ENCODE data around the gene SELENON. TPM values are rescaled to one million over a fixed set of nuclear protein-coding genes. Genes with fewer than 3 reads are reported as not detected.

SELENON gene
- 10 to 100 TPM; 81.3 to 87.4 (median 85.3) TPM for polyA plus RNA-seq (ENCODE audit: insufficient read length in 3 of 3)
- long read RNA-seq, donor 1, full-length matches to known transcripts = 5 of 5 reads
- long read RNA-seq, donor 1, partial matches to known transcripts = 0 of 5 reads
- long read RNA-seq, donor 1, other reads (novel, unspliced or antisense) = 0 of 5 reads
- long read RNA-seq, donor 2, full-length matches to known transcripts = 15 of 20 reads
- long read RNA-seq, donor 2, partial matches to known transcripts = 5 of 20 reads
- long read RNA-seq, donor 2, other reads (novel, unspliced or antisense) = 0 of 20 reads
- long read RNA-seq, donor 3, full-length matches to known transcripts = 8 of 8 reads
- long read RNA-seq, donor 3, partial matches to known transcripts = 0 of 8 reads
- long read RNA-seq, donor 3, other reads (novel, unspliced or antisense) = 0 of 8 reads
- long read RNA-seq, donor 4, full-length matches to known transcripts = 21 of 21 reads
- long read RNA-seq, donor 4, partial matches to known transcripts = 0 of 21 reads
- long read RNA-seq, donor 4, other reads (novel, unspliced or antisense) = 0 of 21 reads
- long read RNA-seq, donor 5, full-length matches to known transcripts = 2 of 2 reads
- long read RNA-seq, donor 5, partial matches to known transcripts = 0 of 2 reads
- long read RNA-seq, donor 5, other reads (novel, unspliced or antisense) = 0 of 2 reads
- long read RNA-seq, donor 6, full-length matches to known transcripts = 19 of 19 reads
- long read RNA-seq, donor 6, partial matches to known transcripts = 0 of 19 reads
- long read RNA-seq, donor 6, other reads (novel, unspliced or antisense) = 0 of 19 reads
- long read RNA-seq, donor 7, full-length matches to known transcripts = 9 of 19 reads
- long read RNA-seq, donor 7, partial matches to known transcripts = 10 of 19 reads
- long read RNA-seq, donor 7, other reads (novel, unspliced or antisense) = 0 of 19 reads
- long read RNA-seq, donor 8, full-length matches to known transcripts = 6 of 6 reads
- long read RNA-seq, donor 8, partial matches to known transcripts = 0 of 6 reads
- long read RNA-seq, donor 8, other reads (novel, unspliced or antisense) = 0 of 6 reads
- long read RNA-seq, donor 9, full-length matches to known transcripts = 13 of 13 reads
- long read RNA-seq, donor 9, partial matches to known transcripts = 0 of 13 reads
- long read RNA-seq, donor 9, other reads (novel, unspliced or antisense) = 0 of 13 reads
- long read RNA-seq, donor 10, full-length matches to known transcripts = 6 of 105 reads
- long read RNA-seq, donor 10, partial matches to known transcripts = 99 of 105 reads
- long read RNA-seq, donor 10, other reads (novel, unspliced or antisense) = 0 of 105 reads
- long read RNA-seq, donor 11, full-length matches to known transcripts = 16 of 16 reads
- long read RNA-seq, donor 11, partial matches to known transcripts = 0 of 16 reads
- long read RNA-seq, donor 11, other reads (novel, unspliced or antisense) = 0 of 16 reads
- long read RNA-seq, donor 12, full-length matches to known transcripts = 30 of 35 reads
- long read RNA-seq, donor 12, partial matches to known transcripts = 5 of 35 reads
- long read RNA-seq, donor 12, other reads (novel, unspliced or antisense) = 0 of 35 reads
- long read RNA-seq, donor 13, full-length matches to known transcripts = 6 of 6 reads
- long read RNA-seq, donor 13, partial matches to known transcripts = 0 of 6 reads
- long read RNA-seq, donor 13, other reads (novel, unspliced or antisense) = 0 of 6 reads
- long read RNA-seq, donor 14 = 0 reads
- long read RNA-seq, donor 15, full-length matches to known transcripts = 14 of 33 reads
- long read RNA-seq, donor 15, partial matches to known transcripts = 19 of 33 reads
- long read RNA-seq, donor 15, other reads (novel, unspliced or antisense) = 0 of 33 reads
- long read RNA-seq, donor 16, full-length matches to known transcripts = 17 of 17 reads
- long read RNA-seq, donor 16, partial matches to known transcripts = 0 of 17 reads
- long read RNA-seq, donor 16, other reads (novel, unspliced or antisense) = 0 of 17 reads

- peak; percentile 59 for DNase-seq
Measured at GRCh38 chr1:25799935-25800702, at the start of gene SELENON. TSS of gene SELENON (plus strand) at chr1:25800193. CDS start at chr1:25800231, 38 bp downstream.

DNA sequence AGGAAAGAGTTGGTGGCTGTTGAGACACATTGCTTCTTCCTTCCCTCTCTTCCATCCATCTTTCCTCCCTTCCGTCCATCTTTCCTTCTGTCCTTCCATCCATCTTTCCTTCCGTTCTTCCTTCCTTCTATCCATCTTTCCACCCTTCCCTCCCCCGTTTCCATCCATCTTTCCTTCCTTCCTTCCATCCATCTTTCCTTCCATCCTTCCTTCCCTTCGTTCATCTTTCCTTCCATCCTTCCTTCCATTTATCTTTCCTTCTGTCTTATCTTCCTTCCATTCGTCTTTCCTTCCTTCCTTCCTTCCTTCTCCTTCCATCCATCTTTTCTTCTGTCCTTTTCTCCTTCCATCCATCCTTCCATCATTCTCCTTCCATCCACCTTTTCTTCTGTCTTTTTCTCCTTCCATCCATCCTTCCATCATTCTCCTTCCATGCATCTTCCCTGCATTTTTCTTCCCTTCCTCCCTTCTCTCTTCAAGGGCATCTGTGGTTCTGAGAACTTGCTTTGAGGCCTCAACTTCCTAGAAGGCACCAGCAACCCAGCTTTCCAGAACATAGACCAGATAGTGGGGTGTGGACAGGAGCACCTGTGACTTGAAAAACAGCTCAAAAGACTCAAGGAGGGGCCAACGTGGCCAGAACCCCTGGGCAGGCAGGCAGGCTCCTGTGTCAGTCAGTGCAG, 48.9 kb upstream of the SELENON start:
- DNase-seq = no peak

DNA sequence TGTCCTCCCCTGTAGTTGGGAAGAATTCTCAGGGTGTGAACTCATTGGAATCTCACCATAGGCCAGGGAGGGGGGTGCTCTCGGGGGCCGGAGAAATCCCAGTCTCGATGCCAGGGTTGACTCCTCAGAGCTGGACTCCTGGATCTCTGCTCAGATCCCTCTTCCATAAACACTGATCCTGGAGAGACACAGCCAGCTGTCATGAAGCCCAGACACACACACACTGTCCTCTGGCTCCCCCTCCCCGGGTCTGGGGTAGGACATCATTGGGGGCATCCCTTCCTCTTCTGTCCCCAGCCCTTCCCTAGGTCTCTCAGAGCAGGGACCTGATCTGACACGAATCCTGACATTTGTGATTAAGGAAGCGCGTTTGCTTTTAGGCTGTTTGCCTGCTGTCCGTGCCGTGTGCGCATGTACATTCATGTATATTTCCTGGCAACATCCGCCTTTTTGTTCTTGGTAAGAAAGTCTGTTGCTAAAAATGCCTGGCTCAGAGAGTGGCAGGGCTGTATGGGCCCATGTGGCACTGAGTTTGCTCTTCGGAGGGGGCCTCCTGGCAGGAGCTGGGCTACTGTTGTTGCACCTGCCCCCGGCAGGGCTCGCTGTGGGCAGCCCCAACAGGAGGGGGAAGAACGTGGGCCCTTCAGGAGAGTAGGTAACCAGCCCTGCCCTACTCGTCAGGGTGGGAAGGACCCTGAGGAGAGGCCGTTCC, 45.4 kb upstream of the SELENON start:
- DNase-seq = no peak

GRCh38 chr1:25755475-25756125, 44.4 kb upstream of the SELENON start:
- DNase-seq = no peak

- no peak for DNase-seq
Measured at GRCh38 chr1:25756215-25756614, 43.8 kb upstream of the SELENON start.

GRCh38 chr1:25757151-25757845, 42.7 kb upstream of the SELENON start:
- no peak for DNase-seq

- DNase-seq = no peak
Measured at GRCh38 chr1:25757846-25758185, 42.2 kb upstream of the SELENON start.

DNA sequence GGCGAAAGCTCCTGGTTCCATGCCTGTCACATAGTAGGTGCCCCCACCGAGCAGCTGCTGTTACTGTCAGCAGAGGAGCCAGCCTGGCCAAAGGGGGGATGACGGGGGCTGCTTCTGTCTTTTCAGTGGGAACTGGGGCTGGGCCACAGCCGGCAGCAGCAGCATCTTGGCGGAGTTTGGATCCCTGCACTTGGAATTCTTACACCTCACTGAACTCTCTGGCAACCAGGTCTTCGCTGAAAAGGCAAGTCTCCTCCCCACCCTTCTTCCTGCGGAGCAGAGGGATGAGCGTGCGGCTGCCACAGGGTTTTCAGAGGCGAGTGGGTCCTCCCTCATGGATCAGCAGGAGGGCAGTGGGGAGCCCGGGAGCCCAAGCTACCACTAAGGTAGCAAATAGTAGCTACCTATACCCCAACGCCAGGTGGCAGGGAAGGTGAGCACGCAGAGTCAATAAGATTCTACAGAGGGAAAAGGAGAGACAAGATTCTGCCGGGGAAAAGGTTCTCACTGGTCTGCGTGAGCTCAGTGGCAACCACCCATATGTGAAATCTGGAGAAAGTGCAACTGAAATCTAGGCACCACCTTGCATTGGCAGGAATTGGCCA, 41.4 kb upstream of the SELENON start:
- DNase-seq = no peak

- DNase-seq = no peak
Measured at GRCh38 chr1:25760122-25760719, 39.8 kb upstream of the SELENON start.

DNA sequence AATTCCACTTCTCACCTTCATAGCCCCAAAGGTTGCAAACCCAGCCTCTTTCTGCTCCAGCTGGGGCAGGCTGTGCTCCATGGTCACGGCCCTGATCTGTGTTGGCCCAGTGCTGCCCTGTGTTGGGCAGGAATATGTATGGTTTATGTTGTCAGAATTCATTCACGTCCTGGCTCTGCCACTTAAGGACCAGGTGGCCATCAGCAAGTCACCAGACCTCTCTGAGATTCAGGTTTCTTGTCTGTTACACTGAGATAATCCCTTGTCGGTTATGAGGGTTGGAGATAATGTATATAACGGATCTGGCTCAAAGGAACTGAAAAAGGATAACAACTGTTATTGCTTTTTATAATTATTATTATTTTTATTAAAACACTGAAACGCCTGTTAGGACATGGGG, 39.1 kb upstream of the SELENON start:
- no peak for DNase-seq

DNA sequence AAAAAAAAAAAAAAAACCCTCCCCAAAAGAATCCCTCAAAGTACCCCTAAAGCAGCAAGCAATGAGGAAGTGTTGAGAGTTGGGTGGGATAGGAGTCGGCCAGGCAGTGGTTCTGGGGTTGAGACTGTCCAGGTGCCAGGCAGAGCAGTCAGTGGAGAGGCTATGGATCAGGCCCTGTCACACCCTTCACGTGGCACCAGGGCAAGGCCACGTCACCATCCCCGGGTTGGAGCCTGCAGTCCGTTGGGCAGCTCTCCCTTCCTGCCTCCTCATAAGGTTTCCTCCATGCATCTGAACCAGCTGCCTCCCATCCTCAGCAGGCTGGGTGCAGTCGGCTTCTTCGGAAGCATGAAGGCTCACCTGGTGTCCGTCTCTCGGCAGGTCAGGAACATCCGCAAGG, 36.5 kb upstream of the SELENON start:
- DNase-seq = no peak

DNA sequence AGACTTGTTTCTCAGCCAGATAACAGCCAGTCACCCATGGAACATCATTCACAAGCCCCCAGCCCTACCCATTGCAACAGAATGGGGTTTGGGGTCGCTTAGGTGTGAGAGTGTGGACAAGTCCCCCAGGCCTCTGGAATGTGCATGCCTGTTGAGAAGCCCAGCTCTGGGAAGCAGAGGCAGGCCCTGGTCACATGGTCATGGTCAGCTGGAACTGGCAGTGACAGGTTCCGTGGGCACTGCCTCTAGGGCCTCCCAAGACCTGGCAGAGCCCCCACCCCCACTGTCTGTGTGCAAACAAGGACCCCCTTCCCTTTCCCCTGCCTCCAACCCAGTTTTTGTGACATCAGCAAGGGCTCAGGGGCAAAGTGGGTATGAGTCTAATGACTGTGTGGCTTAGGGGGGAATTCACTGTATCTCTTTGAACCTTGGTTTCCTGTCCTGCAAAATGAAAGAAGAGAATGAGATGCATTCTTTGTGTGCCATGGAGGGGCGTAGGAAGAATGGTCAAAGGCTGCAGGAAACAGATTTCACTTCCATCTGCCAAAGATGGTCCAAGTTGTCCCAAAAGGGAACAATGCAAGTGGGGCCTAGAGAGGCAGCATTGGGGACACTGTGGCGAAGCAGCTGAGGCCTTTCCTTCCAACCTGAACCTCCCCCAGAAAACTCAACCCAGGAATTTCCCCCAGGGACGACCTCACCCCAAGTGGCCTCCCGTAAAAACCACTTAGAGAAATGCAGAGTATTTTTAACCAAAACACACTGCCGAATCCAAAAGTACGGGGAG, 34.7 kb upstream of the SELENON start:
- DNase-seq = no peak

- no peak for DNase-seq
Measured at GRCh38 chr1:25765923-25766589, 33.9 kb upstream of the SELENON start.

DNA sequence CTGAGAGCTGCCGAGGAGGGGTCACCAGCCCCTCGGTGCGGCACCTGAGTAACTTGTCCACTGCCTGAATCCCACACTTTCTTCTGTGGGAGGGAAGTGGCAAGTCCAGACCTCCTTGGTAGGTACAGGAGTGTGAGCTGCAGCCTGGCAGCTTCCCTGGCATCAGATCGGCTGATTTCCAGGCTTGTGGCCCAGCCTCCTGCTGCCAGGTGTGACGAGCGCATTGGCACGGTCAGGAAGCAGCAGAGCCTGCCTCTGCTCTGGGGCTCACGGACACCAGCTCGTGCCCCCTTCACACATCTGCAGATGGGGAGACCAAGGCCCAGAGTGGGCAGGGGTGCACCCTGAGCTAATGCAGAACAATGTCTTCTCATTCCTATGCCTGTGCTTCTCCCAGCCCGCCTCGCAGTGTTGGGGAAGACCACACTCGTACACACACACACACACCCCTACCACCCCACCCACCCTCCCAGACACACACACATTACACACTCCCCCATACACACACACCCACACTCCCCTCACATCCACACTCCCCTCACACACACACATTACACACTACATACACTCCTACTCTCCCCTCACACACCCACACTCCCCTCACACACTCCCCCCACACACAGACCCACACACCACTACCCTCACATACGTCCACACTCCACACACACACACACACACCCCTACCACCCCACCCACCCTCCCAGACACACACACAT, 33.1 kb upstream of the SELENON start:
- no peak for DNase-seq
